Activated gamma-delta T cell treated with anti-CD3 and anti-CD28 coated beads, Interleukin-2, amount 50 U/mL, for 16 hours (primary cell): ENCODE data around the gene PIK3C2A.
A peak's percentile ranks its signal among the peaks of the same experiment; 100 is the strongest.
"Not testable (repeated sequence)": the region's sequence is repeated elsewhere in the genome, so short reads cannot be mapped to it uniquely, and the experiment has no call there.

Experiments used
- DNase-seq: peaks from one replicate; pipeline ENCODE4 v3.0.0-alpha.2; 2020; ENCODE audit warnings: low read depth

PIK3C2A gene

GRCh38 chr11:17207317-17208256, at the start of gene PIK3C2A:
PIK3C2A (minus strand) TSS chr11:17207986; CDS start chr11:17169741, 38,245 bp downstream.
- peak; percentile 90 for DNase-seq

- DNase-seq, result no peak
Observed at GRCh38 chr11:17257196-17257595, 49.4 kb upstream of the PIK3C2A start.

GRCh38 chr11:17256512-17256911, 48.7 kb upstream of the PIK3C2A start:
- DNase-seq, result no peak

GRCh38 chr11:17252704-17253103, 44.9 kb upstream of the PIK3C2A start:
- DNase-seq, result no peak

- DNase-seq, result no peak
Observed at GRCh38 chr11:17250561-17251350, 43.0 kb upstream of the PIK3C2A start.

- DNase-seq, result no peak
Observed at GRCh38 chr11:17244046-17244445, 36.3 kb upstream of the PIK3C2A start.

- not testable (repeated sequence) for DNase-seq
Observed at GRCh38 chr11:17242954-17243353, 35.2 kb upstream of the PIK3C2A start.

GRCh38 chr11:17240780-17241179, 33.0 kb upstream of the PIK3C2A start:
- DNase-seq, result no peak

- DNase-seq, result not testable (repeated sequence)
Observed at GRCh38 chr11:17239927-17240326, 32.1 kb upstream of the PIK3C2A start.

GRCh38 chr11:17238377-17238776, 30.6 kb upstream of the PIK3C2A start:
- no peak for DNase-seq

- no peak for DNase-seq
Observed at GRCh38 chr11:17233101-17233500, 25.3 kb upstream of the PIK3C2A start.

GRCh38 chr11:17230867-17231851, 23.4 kb upstream of the PIK3C2A start:
- DNase-seq, result peak; percentile 14

GRCh38 chr11:17229481-17230152, 21.8 kb upstream of the PIK3C2A start:
- no peak for DNase-seq

GRCh38 chr11:17228186-17228925, 20.6 kb upstream of the PIK3C2A start:
- DNase-seq, result not testable (repeated sequence)

- no peak for DNase-seq
Observed at GRCh38 chr11:17224727-17225126, 16.9 kb upstream of the PIK3C2A start.

- no peak for DNase-seq
Observed at GRCh38 chr11:17221968-17222367, 14.2 kb upstream of the PIK3C2A start.

- DNase-seq, result no peak
Observed at GRCh38 chr11:17219016-17219415, 11.2 kb upstream of the PIK3C2A start.

- no peak for DNase-seq
Observed at GRCh38 chr11:17218403-17218802, 10.6 kb upstream of the PIK3C2A start.

- no peak for DNase-seq
Observed at GRCh38 chr11:17217401-17217800, 9.6 kb upstream of the PIK3C2A start.

GRCh38 chr11:17214338-17214737, 6.6 kb upstream of the PIK3C2A start:
- no peak for DNase-seq
